CD4-positive, alpha-beta T cell treated with Interleukin-4 for 4 hours (primary cell): ENCODE measurements around the gene METAP1D.
A peak's percentile ranks its signal among the peaks of the same experiment; 100 is the strongest.

Experiments
- DNase-seq: peaks from one replicate; pipeline ENCODE4 v3.0.0-alpha.2; 2020

Gene METAP1D

GRCh38 chr2:172093416-172094293, 93.9 kb downstream of the METAP1D start:
- no peak for DNase-seq

DNA sequence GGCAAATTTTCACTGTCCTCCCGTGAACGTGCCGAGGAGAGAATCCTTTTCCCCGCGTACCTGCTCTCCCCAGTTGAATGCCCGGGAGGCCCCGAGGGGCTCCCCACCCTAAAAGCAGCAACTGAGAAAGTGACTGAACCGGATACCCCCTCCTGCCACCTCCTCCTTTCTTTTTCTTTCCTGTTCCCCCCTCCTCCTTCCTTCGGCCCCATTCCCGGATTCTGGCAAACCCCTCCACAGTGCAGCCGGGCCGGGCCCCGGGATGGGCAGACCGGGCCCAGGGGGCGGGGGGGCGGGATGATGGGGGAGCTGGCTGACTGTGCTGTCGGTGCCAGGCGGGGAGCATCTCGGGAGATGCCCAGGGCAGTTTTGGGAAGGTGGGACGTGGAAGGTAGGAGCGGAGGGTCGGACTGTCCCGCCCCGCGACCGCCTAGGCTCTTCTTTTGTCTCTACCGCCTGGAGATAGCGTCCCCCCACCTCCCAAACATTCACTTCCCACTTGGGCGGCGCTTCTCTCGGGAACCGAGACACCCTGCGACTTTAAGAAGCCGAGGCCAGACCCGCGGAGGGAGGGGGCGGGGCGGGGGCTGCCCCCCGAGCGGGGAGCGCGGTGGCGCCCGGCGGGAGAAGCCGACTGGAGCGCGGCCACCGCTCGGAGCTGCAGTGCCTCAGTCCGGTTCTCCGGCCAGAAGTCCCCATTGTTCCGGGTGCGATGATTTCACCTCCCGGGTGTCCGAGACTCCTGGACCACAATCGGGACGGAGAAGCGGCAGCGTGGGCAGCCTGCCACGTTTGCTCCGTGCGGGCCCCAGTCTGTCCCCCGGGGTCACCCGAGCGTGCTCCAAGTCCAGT, 94.8 kb downstream of the METAP1D start:
- no peak for DNase-seq

DNA sequence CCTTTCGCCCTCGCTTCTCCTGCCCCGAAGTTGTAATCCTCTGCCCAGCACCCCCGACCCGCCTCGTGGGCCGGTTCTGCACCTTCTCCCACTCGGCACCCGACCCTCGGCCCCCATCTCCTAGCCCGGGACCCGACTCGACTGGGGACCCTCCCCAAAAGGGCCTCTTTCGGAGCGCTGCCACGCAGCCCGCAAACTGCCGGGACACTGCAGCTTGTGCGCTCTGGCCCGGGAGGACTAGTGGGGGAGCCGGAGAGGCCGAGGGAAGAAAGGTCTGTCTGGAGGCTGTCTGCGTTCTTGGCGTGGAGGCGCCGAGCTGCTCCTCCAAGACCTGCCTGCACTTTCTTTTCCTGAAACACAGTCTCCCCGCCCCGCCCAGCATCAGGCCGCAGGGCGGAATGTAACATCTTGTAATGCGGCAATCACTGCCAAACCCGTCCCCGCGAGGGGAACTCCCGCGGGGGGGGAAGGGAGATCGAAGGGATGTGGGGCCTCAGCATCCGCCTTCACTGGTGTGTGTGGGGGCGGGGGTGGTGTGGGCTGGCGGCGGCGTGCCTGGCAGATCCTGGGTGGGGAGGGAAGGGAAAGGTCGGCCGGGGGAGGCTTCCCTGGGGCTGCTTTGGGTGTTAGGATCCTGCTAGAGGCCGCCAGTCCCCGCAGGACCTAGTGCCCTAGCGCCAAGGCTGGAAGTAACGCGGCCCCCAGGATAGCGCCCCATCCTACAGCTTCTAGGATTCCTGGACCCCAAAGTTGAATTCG, 95.6 kb downstream of the METAP1D start:
- DNase-seq, result peak; percentile 69

DNA sequence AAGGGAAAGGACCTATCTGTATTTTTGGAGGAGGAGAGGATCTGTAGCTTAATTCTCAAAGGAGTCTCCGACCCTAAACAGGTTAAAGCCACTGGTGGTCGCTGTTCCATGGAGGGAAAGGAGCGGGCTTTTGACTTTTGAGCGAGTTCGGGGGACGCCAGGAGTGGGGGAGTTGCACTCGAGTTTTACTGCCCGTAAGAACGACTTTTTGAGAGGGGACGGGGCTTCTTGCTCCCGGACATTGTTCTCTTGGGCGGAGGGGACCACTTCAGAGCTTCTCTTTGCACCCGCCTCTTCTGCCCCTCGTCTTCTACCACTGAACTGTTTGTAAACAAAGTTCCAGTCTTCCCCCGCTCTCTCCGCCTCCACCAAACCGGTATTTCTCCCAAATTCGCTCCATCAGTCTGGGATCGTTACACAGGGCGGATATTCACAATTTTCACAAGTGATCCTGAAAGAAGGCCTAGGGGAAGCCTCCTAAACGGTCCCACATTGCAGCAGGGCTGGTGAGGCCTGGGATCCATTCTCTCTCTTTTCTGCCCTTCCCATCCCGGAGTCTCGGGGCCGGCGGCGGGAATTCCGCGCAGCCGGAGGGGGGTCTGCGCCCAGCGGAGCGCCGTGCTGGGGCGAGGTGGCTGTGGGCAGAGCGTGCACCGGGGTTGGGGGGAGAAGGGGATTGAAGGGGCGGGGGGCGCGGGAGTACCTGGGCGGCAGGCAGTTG, 96.3 kb downstream of the METAP1D start:
- DNase-seq, result no peak

GRCh38 chr2:172096626-172097547, 97.1 kb downstream of the METAP1D start:
- DNase-seq, result no peak

GRCh38 chr2:172097557-172098131, 97.9 kb downstream of the METAP1D start:
- DNase-seq, result no peak

GRCh38 chr2:172098287-172098649, 98.5 kb downstream of the METAP1D start:
- DNase-seq, result no peak

- no peak for DNase-seq
Observed at GRCh38 chr2:172098650-172099471, 99.1 kb downstream of the METAP1D start.

GRCh38 chr2:172099472-172100079, 99.8 kb downstream of the METAP1D start:
- no peak for DNase-seq

DNA sequence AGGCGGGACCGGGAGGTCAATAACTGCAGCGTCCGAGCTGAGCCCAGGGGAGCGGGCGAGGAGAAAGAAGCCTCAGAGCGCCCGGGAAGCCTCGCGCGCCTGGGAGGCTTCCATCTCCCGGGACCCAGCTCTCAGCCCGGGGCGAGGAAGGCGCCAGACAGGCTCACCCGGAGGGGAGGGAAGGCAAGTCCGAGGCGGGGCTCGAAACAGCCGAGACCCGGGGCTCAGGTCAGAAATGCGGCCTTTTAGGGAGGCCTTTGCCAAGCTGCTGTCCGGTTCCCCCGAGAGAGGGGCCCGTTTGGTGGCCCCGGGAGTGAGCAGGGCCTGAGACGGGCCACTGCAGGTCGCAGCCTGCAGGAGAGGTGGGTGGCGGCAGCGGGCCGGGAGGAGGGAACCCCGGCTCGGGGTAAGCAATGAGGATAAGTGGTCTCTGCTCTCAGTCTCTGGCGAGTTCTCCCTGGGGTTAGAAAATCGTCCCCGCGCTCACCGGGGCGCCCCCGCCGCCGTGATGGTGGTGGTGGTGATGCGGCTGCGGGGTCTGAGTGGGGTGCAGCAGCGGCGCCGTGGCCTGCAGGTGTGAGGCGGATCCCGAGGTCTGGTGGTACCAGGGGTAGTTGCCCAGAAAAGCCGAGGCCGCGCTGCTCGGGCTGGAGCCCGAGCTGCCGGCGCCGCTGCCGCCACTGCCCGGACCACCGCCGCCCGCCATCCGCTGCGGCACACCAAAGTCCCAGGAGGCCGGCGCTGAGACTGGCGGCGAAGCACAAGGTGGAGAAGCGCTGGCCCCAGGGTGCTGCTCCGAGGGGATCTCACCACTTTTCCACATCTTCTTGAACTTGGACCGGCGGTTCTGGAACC, 100.6 kb downstream of the METAP1D start:
- no peak for DNase-seq

GRCh38 chr2:172100935-172101820, 101.4 kb downstream of the METAP1D start:
- DNase-seq, result no peak

- DNase-seq, result no peak
Observed at GRCh38 chr2:172101821-172102390, 102.2 kb downstream of the METAP1D start.

DNA sequence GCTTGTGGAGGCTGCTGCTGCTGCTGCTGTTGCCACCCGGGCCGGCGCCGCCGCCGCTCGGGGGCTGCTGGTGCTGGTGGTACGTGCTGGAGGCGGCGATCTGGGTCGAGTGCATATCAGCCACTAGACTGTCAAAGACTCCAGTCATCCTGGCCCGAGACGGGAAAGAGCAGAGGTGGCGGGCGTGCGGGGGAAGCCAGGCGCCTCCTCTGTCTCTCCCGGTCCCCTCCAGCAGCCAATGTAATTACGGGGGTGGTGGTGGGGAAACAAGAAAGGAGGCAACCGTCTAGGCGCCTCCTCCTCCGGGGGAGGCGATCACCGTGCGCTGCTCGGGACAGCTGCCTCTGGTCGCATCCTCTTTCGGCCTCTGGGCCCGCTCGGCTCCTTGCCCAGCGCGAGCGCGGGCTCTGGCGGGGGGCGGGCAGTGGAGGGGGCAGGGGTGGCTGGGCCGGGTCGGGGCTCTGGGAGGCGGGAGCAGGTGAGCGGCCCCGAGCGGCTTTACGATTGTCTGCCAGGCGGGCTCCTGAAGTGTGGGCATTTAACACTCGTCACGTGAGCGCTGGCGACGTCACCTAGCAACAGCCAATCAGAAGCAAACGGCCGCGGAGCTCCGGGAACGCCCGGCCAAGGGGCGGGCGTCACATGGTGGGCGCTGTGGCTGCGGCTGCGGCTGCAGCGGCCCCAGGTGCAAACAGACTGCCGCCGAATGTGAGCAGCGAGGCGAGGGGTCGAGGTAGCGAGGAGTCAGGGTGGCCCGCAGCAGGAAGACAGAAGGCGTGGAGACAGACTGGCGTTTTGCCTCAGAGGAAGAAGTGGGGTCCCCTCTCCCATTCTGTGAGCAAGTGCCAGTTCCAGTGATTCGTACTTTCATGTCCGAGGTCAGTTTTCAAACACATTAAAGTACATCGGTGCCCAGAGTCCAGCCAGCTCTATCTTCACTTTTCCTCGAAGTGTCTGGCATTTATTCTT, 102.9 kb downstream of the METAP1D start, which contains the start of gene DLX2:
Gene DLX2, minus strand, starts transcription at position 510 of the 969 bp plus-strand sequence. Its CDS starts 362 bp downstream, at position 148.
- DNase-seq, result peak; percentile 60

DNA sequence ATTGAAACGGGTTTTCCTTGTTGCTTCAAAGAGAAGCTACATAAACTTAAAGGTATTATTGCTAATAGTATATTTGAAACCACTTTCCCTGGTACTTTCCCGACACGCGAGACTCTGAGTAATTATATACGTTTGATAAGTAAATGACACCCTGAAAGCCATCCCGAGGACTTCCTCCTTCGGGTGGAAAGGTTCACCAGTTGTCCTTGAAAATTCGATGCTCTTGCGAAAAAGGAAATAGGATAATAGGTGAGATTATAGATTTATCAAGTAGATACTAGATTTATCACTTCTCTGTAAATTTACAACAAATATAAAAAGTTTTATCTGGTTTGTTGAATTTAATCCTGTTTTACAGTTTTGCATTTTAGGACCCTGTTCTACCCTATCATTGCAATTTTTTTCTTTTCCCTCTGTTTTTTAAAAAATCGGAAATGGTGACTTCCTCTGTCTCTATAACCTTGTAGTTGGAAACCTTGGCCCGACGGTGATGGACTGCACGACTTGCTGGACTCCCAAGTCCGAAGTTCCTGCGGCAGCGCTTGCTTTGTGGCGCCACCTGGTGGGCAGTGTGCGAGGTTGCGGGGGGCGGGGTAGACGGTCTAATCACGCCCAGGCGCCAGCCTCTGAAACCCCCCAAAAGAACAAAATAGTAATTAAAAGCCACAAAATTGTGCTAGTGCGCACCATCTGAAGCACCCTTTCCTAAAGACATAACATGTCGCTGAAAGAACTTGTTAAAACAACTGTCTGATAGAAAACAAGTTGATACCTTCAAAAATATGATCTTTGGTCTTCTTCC, 103.9 kb downstream of the METAP1D start:
- DNase-seq, result peak; percentile 54
